Femur (tissue), 1 donor: Measurements from ENCODE around the gene FBXW7.
"Not testable (repeated sequence)": the region's sequence is repeated elsewhere in the genome, so short reads cannot be mapped to it uniquely, and the experiment has no call there.

Source experiments
- DNase-seq: peaks from one replicate; pipeline ENCODE4 v3.0.0-alpha.2; 2017

Gene FBXW7

DNA sequence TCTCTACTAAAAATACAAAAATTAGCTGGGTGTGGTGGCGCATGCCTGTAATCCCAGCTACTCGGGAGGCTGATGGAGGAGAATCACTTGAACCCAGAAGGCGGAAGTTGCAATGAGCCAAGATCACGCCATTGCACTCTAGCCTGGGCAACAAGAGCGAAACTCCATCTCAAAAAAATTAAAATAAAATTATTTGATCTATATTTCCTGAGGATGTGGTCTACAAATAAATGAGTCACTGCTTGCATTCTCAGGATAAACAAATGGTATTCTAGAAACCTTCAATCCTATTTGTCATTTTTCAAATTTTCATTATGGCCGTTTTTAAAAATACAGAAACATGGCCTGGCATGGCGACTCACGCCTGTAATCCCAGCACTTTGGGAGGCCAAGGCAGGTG, 8.6 kb upstream of the FBXW7 start:
- not testable (repeated sequence) for DNase-seq

DNA sequence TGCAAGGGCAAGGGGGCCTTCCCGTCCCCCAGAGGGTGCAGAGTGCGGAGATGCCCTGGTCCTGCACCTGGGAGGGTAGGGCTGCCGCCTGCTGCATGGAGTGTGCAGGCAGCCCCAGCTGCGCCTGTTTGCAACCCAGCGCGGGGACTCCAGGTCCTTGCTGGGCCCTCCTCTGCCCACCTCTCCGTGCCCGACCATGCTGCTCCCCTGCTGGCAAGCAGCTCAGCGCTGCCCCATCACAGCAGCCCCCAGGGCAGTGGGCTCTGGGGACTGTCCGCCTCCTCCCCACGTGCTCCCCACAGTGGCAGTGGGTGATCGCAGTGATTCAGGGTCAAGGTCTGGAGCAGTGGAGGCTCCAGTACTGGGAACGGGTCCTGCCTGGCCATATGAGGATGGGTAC, 5.0 kb upstream of the FBXW7 start:
- DNase-seq, result no peak

DNA sequence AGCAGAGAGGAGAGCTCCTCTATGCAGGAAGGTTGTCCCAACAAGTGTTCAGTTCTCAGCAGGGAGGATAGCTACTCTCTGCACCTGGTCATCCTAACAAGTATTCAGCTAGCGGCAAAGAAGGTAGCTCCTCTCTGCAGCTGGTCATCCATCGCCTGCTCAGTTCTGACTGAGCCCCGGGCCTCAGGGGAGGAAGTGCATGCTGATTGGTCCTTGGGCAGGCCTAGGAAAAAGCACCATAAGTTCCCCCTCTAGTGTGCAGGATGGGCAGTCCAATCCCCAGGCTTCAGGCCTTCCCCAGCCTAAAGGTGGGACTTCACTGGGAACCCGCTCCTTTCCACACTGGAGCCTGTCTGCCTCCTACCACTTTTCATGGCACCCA, 4.4 kb upstream of the FBXW7 start:
- DNase-seq, result no peak

DNA sequence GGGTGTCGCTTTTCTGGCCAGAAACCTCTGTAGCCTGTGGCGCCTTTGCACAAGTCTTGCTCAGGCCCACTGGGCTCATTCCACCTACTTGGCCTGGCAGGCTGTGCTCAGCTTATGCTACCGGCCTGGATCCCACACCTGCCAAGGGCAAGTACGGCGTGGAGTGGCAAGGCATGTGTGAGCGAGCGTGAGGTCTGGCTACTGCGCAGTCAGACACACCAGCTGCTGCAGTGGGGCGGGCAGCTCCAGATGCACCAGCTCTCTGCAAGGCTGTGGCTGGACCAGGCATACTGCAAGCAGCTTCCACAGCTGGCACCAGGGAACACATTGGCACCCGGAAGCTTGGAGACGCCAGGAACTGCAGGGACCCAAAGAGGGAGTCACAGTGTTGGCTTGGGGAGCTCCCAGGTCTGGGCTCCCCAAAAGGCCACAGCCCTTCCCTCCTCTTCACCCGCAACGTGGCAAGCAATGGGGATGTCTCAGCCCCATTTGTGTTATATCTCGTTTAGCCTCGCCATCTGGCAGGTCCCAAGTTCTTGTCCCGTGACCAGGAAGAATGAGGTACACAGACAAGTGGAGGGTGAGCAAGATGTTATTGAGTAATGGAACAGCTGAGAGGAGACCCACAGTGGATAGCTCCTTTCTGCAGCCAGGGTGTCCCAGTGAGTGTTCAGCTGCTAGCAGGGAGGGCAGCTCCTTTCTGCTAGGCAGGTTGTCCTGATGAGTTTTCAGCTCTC, 3.8 kb upstream of the FBXW7 start:
- no peak for DNase-seq

DNA sequence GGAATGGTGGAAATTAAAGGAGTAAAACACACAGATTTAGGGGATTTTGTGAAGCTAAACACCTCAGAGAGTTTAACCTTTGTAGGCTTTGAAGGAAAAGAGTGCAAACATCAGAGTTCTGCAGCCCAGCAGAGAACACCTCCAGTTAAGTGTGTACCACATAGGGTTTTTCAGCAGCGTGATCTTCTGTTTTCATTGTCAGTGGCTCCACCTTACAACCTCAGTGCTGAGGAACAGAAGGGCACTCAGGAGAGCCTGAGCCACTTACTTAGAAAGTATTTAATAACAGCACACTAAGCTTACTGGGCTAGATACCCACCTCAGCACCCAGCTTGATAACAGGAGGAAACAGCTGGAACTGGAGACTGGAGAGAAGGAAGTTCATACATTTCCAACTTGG, 2.0 kb upstream of the FBXW7 start:
- DNase-seq, result no peak

DNA sequence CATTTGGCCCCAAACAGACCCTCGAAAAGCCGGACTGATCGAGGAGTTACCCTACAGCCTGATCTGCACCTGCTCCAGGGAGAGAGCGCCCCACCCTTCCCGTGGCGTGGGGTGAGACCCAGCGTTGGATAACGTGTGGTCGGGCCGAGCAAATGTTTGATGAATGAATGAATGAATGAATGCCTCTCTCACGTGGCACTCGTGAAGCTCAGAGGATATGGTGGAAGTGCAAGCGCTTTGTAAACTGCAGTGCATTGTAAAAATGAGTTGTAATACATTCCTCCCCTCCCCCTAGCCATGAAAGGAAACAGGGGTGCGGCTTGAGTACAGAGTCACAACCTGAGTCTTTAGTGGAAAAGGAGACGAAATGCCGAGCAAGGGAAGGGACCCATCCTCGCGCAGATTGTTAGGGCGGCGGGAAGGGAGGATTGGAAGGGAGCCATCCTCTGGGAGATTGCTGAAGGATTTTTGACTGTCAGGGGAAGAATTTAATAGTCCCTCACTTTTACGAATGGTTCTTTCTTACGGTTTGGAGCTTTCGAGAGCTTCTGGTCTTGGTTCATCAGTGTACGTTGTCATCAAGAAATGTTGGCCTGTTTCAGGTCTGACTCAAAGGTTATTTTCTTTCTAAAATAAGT, 772 bp upstream of the FBXW7 start:
- DNase-seq, result no peak

DNA sequence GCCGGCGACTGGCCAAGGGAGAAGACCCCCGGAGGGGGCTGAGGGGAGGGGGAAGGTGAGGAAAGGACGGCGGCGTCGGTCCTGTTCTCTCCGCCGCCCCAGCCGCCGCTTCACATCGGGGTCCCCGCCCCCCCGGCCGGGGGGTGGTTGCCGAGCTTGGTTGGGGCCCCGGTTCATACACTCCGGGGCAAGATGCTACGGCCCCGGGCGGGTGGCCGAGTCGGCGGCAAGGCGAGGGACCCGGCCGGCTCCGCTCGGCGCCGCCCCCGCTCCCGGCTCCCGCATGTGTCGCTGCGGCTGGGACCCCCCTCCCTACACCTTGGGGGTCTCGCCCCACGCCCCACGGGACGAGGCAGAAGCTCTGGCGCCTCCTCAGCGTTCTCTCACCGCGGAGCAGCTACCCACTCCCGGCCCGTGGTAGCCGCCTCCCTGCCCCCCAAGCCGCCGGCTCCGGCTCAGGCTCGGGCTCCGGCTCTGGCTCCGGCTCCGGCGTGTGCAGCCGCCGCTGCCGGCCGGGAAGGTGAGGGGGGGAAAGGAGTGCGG, 461 bp downstream of the FBXW7 start:
- no peak for DNase-seq

DNA sequence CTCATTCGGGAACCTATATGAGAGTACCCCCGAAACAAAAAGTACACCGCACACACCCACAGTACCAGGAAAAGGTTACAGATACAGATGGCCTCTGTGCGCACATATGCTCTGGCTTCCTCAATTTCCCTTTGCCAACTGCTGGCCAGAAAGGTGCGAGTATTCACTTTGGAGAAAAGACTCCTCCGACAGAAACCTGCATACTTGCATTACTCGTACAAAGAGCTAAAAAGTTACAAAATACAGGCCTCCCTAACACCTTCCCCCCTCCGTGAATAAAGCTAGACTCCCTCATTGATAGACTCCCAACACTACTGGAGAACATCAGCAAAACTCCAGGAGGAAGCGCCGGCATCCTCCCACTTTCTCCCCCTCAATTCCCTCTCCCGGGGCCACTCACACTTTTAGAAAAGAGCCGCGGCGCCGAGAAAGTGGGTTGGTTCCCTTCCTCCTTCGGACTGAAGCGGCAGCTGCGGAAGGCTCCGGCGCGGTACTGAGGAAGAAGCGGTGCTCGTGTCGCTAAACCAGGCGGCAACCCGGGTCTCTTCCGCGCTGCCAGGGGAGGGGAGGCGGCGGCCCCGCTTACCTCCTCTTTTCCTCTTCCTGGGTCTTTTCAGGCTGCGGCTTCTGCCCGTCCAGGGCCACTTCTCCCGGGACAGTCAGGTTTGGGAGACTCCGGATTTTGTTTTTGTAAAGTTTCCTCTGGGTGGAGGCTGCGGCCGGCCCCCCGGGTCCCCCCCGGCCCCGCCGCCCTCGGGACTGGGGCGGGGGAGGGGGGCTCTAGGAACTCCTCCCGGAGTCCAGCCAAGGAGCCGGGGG, 1.1 kb downstream of the FBXW7 start:
- DNase-seq, result peak; percentile 55

DNA sequence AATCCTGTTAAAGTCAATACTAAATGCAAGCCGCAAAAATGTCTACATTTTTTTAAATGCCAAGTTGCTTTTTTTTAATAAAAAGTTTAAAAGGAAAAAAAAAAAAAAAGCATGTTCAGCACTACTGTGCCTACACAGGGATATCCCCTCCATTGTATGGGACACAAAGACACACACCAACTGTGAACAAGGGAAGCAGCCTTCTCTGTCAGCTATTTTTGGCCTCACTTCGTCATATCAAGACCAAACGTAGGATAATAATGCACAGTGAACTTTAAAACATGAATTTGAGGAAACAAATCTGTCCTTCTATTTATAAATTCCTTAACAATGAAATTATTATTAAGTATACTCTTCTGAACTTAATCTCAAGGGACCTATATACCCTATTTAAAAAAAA, 4.4 kb downstream of the FBXW7 start:
- no peak for DNase-seq

DNA sequence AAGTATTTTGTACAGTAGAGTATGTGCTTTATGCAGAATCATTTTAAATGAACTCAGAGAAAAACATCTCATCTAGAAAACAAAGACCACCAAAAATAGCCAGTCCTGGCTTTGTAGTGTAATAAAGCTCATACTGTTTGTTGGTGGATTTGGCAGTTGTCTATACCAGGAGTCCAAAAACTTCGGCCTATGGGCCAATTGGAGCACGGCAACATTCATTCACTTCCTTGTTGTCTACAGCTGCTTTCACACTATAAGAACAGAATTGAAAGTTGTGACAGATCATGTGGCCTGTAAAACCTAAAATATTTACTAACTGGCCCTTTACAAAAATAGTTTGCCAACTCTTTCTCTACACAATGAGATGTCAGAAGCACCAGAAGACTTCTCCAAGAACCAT, 5.3 kb downstream of the FBXW7 start:
- DNase-seq, result no peak

DNA sequence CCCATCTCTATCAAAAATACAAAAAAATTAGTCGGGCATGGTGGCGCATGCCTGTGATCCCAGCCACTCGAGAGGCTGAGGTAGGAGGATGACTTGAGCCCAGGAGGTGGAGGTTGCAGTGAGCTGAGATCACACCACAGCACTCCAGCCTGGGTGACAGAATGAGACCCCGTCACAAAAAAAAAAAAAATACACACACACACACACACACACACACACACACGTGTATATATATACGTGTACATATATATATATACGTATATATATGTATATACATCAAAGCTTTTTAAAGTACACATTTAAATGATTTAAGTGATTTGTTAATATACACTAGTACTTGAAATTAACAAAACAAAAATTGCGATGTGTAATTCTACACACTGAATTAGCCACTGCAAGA, 6.0 kb downstream of the FBXW7 start:
- DNase-seq, result no peak

DNA sequence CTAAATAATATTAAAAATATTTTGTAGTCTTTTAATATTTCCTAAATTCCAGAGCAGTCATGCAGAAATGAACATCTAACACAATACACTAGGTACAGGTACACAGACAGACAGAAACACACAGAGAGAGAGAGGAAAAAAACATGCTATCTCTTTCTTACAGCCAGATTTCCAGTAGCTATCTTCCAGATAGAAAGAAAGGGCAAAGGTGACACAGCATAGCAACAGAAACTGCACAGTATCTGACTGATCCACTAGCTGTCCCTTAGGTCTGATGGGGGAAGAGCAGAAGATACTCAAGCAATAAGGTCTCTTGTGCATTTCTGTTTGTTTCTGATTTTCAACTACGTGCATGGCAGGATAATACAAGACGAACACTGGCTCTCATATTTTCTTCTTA, 7.8 kb downstream of the FBXW7 start:
- no peak for DNase-seq

DNA sequence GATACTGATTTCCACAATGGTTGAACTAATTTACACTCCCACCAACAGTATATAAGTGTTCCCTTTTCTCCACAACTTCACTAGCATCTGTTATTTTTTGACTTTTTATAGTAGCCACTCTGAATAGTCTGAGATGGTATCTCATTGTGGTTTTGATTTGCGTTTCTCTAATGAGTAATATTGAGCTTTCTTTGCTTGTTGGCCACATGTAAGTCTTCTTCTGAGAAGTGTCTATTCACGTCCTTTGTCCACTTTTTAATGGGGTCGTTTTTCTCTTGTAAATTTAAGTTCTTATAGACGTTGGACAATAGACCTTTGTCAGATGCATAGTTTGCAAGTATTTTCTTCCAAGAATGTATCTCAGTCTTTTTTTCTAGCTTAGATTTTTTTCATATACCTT, 10.0 kb downstream of the FBXW7 start:
- DNase-seq, result no peak

DNA sequence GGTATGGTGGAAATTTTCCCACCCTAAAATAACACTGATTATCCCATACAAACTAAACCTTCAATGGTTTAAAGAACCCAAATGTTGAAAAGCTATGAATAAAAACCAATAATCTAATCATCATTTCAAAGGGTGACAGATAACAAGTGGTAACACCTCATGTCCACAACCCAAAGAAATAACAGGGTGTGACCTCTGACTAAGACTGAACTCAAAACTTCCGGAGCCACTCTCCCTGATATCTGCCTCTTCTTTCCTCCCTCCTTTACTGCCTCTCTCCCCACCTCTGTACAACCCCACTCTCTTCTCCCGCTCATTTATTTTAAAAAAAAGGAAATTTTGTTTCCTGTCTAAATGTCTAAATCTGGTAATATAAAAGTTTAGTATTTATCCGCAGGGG, 11.5 kb downstream of the FBXW7 start:
- no peak for DNase-seq

DNA sequence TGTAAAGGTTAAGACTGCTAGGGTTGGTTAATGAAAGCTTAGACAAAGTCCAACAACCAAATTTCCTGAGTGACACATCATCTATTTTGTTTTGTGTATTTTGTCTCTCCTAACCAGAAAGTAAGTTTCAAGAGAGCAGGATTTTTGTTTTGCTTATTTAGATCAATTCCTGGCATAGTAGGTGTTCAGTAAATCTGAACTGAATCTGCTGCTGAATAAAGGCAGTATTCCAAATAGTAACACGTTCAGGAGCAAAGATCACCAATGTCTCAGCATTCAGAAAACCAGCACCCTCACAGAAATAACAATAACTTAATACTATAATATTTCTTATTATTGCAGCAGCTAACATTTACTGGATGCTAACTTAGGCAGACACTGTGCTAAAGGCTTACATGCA, 12.2 kb downstream of the FBXW7 start:
- DNase-seq, result no peak

DNA sequence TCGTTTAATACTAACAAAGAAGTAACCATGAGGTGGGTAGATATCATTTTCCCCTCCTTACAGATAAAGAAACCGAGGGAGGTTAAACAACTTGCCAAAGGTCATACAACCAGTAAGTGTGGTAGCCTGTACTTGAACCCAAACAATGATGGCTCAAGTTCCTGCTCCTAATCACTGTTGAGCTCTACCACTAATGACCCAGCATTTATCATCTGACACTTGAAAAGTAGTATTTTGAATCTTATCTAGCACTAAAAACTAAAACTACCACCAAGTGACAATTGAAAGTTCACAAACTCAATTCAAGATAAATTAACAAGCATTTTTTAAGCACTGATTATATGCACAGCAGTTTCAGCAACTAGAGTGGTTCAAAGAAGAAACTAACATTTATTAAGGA, 13.1 kb downstream of the FBXW7 start:
- no peak for DNase-seq

DNA sequence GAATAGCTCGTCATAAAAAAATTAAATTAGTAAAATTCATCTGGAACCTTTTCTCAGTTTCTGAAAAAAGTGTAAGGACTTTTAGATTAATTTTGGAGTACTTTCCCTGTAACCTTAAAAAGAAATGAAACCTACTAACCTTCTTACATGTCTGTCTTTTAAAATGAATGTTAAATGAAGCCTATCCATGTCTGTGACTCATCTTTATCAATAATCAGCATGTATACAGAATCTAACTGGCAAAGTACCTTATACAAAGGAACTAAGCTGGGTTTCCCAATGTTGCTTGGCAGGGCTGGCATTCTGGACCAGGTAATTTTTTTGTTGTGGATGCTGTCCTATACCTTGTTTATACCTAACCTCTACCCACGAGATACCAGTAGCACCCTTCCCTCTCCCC, 13.6 kb downstream of the FBXW7 start:
- no peak for DNase-seq

DNA sequence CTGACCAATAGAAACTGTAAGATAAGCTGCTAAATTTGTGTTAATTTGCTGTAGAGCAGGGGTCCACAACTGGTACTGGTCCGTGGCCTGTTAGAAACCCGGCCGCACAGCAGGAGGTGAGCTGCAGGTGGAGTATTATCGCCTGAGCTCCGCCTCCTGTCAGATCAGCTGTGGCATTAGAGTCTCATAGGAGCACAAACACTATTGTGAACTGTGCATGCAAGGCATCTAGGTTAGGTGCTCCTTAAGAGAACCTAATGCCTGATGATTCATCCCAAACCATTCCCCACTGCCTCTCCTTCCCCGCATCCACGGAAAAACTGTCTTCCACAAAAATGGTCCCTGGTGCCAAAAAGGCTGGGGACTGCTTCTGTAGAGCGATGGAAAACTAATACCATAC, 19.7 kb downstream of the FBXW7 start:
- DNase-seq, result no peak

DNA sequence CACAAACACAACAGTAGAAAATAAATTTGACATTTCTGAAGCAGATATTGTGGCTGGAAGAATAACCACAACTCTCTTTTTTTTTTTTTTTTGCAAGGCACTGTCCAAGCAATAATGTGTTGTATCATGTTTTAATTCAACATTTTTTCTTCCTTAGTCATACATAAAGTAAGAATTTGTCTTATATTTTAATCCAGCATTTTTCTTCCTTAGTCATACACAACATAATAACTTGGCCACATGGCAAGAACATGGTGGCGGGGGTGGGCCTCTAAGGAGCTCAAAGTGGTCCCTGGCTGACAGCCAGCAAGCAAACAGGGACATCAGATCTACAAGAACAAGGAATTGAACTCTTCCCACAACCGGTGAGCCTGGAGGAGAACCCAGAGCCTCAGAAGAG, 20.2 kb downstream of the FBXW7 start:
- no peak for DNase-seq

DNA sequence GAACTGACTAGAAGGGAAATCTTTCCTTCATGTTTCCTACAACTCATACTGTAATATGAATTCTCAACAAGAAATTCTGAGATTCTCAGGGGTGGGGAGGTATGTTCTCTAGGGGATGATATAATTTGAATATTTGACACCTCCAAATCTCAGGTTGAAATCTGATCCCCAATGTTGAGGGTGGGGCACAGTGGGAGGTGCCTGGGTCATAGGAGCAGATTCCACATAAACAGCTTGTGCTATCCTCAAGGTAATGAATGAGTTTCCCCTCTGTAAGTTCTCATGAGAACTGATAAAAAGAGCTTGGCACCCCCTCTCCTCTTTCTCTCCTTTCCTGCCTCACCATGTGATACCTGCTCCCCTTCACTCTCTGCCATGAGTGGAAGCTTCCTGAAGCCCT, 21.5 kb downstream of the FBXW7 start:
- DNase-seq, result no peak

DNA sequence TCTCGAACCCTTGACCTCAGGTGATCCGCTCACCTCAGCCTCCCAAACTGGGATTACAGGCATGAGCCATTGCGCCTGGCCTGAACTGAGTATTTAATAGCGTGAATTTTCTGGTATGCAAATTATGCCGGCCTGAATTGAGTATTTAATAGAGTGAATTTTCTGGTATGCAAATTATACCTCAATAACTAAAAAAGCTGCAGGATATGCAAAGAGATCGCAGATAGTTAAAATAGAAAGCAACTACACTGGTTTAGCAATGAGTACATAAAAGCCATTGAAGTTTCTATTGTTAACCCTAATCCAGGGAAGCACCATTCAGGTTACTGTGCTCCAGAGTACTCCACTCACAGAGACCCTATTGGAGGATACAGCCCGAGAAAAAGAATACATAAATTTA, 22.8 kb downstream of the FBXW7 start:
- DNase-seq, result no peak

DNA sequence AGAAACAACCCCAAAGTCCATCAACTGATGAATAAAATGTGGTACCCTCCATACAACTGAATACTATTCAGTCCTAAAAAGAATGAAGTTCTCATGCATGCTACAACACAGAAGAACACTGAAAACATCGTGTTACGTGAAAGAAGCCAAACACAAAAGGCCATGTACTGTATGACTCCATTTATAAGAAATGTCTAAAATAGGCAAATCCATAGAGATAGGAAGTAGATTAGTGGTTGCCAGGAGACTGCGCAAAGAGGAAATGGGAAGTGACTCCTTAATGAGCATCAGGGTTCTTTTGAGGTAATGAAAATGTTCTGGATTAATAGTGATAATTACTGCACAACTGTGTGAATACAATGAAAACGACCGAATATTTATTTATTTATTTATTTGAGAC, 23.4 kb downstream of the FBXW7 start:
- DNase-seq, result no peak

DNA sequence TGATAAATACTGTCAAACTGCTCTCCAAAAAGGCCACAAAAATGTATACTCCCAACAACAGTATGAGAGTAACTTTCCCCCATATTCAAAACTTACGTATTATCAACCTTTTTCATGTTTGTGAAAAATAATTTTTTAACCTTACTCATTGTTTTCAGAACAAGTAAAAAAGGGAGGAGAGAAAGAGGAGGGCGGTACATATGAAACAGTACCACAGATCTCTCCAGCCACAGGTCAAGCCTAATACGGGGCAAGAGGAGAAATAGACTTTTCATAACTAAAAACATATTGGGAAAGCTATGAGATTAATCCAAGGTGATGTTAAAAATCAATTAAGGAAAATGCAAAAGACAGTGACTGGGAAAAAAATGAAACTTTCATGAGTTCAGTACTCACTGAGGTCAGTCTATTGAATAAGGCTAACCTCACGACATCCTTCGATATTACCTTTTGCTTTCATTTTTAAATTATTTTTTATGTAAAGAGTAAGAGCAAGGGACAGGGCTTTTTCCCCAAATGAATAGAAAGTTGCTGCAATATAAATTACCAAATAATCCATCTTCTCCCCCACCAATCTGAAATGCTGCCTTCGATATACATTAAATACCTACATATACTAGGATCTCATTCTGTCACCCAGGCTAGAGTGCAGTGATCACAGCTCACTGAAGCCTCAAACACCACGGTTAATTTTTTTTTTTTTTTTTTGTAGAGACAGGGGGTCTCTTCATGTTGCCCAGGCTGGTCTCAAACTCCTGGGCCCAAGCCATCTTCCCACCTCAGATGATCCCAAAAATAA, 25.3 kb downstream of the FBXW7 start:
- DNase-seq, result no peak
